Head of caudate nucleus (tissue), 42 donors: Measurements from ENCODE around the gene PACSIN1.

ENCODE experiments used
- DNase-seq, 42 donors: peaks; one replicate each; pipeline versions ENCODE4 v3.0.0 to v3.0.0-alpha.2; 2020 to 2021; ENCODE audit warnings: mixed read lengths in 7 of 42
- intact Hi-C: fragments of 100-400 bp; cut with DNase I; formaldehyde crosslinking; loops from one replicate; pipeline ENCODE4 v1.15.0; 2022

PACSIN1 gene

GRCh38 chr6:34510299-34510698, 44.4 kb downstream of the PACSIN1 start:
- peak in 3 of 42 donors; percentile 8 to 29 (median 13) for DNase-seq
- intact Hi-C loops: no loop called here

GRCh38 chr6:34511214-34511914, 45.5 kb downstream of the PACSIN1 start:
- peak in 10 of 42 donors; percentile 15 to 64 (median 37) for DNase-seq

GRCh38 chr6:34511915-34512737, 46.2 kb downstream of the PACSIN1 start:
- intact Hi-C loops: no loop called here
- peak in 5 of 42 donors; percentile 5 to 20 (median 10) for DNase-seq

More at GRCh38 chr6:34511214-34511914, 45.5 kb downstream of the PACSIN1 start:
- intact Hi-C loops: no loop called here

- intact Hi-C loops: no loop called here
- peak in 4 of 42 donors; percentile 3 to 26 (median 8) for DNase-seq
These were observed 46.9 kb downstream of the PACSIN1 start for GRCh38 chr6:34512738-34513115.

DNA sequence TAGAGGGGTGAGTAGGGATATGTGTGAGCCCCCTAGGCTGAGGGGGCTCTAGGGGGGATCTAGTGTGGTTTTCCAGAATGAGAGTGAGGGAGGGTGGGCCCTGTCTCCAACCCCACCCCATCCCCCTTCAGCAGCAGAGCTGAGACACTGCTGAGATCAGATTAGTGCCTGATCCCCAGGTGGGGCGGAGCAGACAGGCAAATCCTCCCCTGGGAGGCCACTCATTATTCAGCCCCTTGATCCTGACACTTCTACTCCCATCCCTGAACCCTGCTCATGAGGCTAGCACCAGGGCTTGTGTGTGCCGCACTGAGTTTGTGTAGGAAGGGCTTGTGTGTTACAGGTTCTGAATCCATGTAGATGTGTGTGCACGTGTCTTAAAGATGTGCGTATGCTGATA, 47.8 kb downstream of the PACSIN1 start:
- peak in 5 of 42 donors; percentile 5 to 28 (median 10) for DNase-seq
- intact Hi-C loops: no loop called here

- DNase-seq: peak in 2 of 42 donors; percentile 3 to 7
- intact Hi-C loops: no loop called here
These were observed 48.2 kb downstream of the PACSIN1 start for GRCh38 chr6:34514112-34514511.

GRCh38 chr6:34514593-34515472, 49.0 kb downstream of the PACSIN1 start:
- intact Hi-C loops: no loop called here
- peak; percentile 55 to 96 (median 84) for DNase-seq

GRCh38 chr6:34515473-34516387, 49.9 kb downstream of the PACSIN1 start:
- intact Hi-C loops: no loop called here
- peak in 16 of 42 donors; percentile 39 to 75 (median 54) for DNase-seq

DNA sequence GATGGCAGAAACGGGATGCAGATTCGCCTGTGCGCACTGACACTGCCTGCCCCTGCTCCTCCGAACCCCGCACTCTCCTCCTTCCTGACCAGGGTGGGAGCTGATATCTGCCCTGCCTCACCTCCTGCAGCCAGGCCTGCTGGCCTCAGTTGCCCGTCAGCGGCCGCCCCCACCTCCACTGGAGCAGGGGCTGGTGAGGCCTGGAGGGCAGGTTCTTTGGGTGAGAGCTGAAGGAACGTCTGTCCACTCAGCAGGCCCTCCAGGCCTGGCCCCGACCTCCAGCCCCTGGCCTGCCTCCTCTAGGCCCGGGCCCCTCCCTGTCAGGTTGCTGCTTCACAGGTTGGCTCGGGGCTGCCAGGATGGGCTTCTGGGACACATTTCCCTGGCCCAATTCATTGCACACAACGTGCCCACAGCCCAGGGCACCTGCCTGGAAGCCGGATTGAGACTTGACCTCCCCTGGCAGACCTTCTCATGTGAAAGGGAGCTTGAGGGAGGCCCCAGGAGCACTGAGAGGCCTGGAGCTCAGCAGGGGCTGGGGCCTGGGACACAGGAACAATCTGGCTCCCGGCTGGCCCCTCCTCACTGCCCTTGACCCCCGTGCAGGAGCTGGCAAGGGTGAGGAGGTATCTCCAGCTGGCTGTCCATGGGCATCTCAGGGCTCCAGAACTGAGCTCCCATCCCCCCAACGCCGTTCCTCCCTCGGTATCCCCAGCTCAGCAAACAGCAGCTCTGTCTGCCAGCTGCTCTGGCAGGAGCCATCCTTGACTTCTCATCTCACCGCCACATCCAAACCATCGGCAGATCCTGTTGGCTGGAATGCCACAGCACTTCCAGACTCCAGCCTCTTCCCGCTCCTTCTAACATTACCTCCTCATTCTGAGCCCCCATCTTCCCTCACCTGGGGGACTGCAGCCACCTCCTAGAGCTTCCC, 50.8 kb downstream of the PACSIN1 start:
- DNase-seq: peak in 2 of 42 donors; percentile 14 to 42
- intact Hi-C loops: no loop called here

DNA sequence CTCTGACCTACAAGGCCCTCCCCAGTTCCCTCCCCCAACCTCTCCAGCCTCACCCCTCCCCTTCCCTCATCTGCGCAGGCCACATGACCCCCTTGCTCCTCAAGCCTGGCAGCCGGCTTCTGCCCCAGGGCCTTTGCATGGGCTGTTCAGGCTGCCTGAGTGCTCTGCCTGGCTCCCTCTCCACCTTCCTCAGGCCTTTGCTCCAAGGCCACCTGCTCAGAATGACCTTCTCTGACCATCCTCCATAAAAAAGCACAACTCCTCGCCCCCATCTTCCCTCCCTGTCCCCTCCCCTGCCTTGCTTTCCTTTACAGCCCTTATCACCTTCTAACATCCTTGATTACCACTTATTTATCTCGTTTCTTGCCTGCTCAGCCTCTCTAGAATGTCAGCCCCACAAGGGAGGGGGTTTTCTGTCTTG, 51.6 kb downstream of the PACSIN1 start:
- peak in 1 of 42 donors; percentile 5 for DNase-seq
- intact Hi-C loops: no loop called here

DNA sequence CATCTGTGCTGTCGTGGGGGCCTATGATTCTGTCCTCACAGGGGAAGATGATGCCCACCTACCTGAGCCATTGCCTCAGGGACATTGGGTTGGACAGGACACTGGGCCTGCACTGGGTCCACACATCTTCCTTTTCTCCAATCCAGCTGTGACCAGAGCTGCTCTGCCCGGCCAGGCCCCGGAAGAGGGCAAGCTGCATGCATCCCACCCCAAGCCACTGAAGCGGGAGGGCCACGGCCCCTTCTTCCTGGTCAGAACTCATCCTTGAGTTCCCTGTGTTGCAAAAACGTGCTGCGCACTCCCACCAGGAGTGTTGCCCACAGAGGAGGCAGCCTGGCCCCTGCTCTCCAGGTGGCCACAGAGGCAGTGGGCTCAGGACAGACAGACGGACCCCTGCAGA, 52.1 kb downstream of the PACSIN1 start:
- intact Hi-C loops: no loop called here
- DNase-seq: no peak

GRCh38 chr6:34518669-34519365, 52.9 kb downstream of the PACSIN1 start:
- intact Hi-C loops: no loop called here
- DNase-seq: no peak

- no peak for DNase-seq
- intact Hi-C loops: no loop called here
These were observed 54.2 kb downstream of the PACSIN1 start for GRCh38 chr6:34519971-34520644.

DNA sequence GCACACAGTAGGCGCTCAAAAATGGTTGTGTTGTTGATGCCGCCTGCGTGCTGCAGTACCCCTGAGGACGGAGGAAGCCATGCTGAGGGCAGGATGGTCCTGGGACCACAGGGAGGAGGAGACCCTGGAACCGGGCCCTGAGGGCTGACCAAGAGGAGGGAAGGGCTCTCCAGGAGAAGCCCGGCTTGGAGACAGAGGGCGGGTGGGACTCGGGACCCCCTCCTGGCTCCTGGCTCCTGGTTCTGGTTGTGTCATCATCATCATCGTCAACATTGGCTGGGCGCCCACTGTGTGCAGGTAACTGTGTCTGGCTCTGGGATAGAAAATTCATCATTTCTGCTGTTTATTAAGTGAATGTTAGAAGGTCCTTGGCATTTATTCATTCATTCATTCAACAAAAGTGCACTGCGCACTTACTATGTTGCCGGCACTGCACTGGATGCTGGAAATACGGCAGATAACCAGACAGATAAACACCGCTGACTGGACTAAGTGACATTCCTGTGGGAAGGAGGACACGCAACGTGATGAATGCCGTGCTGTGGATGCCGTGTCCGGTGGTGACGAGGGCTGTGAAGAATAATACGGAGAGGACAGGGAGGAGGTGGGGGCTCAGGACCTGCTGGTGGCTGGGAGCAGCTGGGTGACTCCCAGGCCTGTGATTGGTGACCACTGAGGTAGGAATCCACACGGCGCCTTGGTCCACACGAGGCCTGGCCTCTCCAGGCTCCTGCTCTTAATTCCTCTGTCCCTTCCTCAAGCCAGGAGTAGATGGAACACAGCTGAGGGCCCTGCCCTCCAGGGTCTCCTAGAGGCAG, 55.0 kb downstream of the PACSIN1 start:
- intact Hi-C loops: no loop called here
- DNase-seq: no peak
